ENCODE results near the gene EXOC3.
"Not testable (repeated sequence)": the region's sequence is repeated elsewhere in the genome, so short reads cannot be mapped to it uniquely, and the experiment has no call there.

EXOC3 gene

GRCh38 chr5:458547-459353 lies 15.8 kb downstream of the EXOC3 start:
- no peak for DNase-seq

GRCh38 chr5:459562-460272 lies 16.7 kb downstream of the EXOC3 start:
- DNase-seq, result no peak

GRCh38 chr5:460273-460625 lies 17.3 kb downstream of the EXOC3 start:
- no peak for DNase-seq

GRCh38 chr5:462051-462481 lies 19.1 kb downstream of the EXOC3 start:
- no peak for DNase-seq

GRCh38 chr5:463301-463700 lies 20.3 kb downstream of the EXOC3 start:
- DNase-seq, result no peak

GRCh38 chr5:463952-464351 lies 21.0 kb downstream of the EXOC3 start:
- DNase-seq, result no peak

GRCh38 chr5:464446-464842 lies 21.5 kb downstream of the EXOC3 start:
- no peak for DNase-seq

GRCh38 chr5:464843-465590 lies 22.0 kb downstream of the EXOC3 start:
- no peak for DNase-seq

GRCh38 chr5:465591-466403 lies 22.8 kb downstream of the EXOC3 start:
- no peak for DNase-seq

- no peak for DNase-seq
Measured at GRCh38 chr5:466661-467310, 23.8 kb downstream of the EXOC3 start.

GRCh38 chr5:468401-468800 lies 25.4 kb downstream of the EXOC3 start:
- no peak for DNase-seq

- no peak for DNase-seq
Measured at GRCh38 chr5:469752-470483, 26.9 kb downstream of the EXOC3 start.

GRCh38 chr5:470961-471749 lies 28.2 kb downstream of the EXOC3 start:
- no peak for DNase-seq

- no peak for DNase-seq
Measured at GRCh38 chr5:471750-472058, 28.7 kb downstream of the EXOC3 start.

GRCh38 chr5:472076-472655 lies 29.2 kb downstream of the EXOC3 start:
- DNase-seq, result peak; percentile 87

GRCh38 chr5:472656-473550 lies 29.9 kb downstream of the EXOC3 start:
- DNase-seq, result peak; percentile 100

- DNase-seq, result peak; percentile 89
Measured at GRCh38 chr5:473551-474192, 30.7 kb downstream of the EXOC3 start.

- DNase-seq, result not testable (repeated sequence)
Measured at GRCh38 chr5:474232-474839, 31.4 kb downstream of the EXOC3 start.

Measured in 8988T (cell line).